Gastrocnemius medialis (tissue), 4 donors: ENCODE results near the gene PLXNB3.

Experiments
- POLR2A ChIP-seq, 2 donors: fragments of 450-650 bp; IDR thresholded peaks; one replicate each; pipeline ENCODE4 v1.6.1; 2017; ENCODE audit warnings: antibody characterized with exemption in 2 of 2, mild to moderate bottlenecking in 2 of 2, moderate library complexity in 2 of 2
- TF ChIP-seq, protein P1 (sequence below), 5 experiments: fragments of 450-650 bp in 3 of 5; fragments of 200-600 bp in 2 of 5; sonication (generic) in 2 of 5; IDR thresholded peaks in 4 of 5; conservative IDR thresholded peaks in 1 of 5; 1 replicate in 4 of 5; 2 replicates in 1 of 5; pipeline ENCODE4 v1.5.1; 2016 to 2019; ENCODE audit warnings: antibody characterized with exemption in 5 of 5, mild to moderate bottlenecking in 3 of 5, moderate library complexity in 3 of 5

- TF ChIP-seq, protein P1, sequence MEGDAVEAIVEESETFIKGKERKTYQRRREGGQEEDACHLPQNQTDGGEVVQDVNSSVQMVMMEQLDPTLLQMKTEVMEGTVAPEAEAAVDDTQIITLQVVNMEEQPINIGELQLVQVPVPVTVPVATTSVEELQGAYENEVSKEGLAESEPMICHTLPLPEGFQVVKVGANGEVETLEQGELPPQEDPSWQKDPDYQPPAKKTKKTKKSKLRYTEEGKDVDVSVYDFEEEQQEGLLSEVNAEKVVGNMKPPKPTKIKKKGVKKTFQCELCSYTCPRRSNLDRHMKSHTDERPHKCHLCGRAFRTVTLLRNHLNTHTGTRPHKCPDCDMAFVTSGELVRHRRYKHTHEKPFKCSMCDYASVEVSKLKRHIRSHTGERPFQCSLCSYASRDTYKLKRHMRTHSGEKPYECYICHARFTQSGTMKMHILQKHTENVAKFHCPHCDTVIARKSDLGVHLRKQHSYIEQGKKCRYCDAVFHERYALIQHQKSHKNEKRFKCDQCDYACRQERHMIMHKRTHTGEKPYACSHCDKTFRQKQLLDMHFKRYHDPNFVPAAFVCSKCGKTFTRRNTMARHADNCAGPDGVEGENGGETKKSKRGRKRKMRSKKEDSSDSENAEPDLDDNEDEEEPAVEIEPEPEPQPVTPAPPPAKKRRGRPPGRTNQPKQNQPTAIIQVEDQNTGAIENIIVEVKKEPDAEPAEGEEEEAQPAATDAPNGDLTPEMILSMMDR (IDR thresholded peaks at IDR 0.05 in 4 of 5, conservative IDR thresholded peaks at IDR 0.05 in 1 of 5): no peak
- no peak for TF ChIP-seq POLR2A (IDR thresholded peaks at IDR 0.05)
Observed at GRCh38 chrX:153804621-153805020, 40.6 kb downstream of the PLXNB3 start.
